Measurements from ENCODE around the gene ACAA1. TPM values are rescaled to one million over a fixed set of nuclear protein-coding genes. Genes with fewer than 3 reads are reported as not detected.

ACAA1 gene
- total and polyA plus RNA-seq, 10 of the 15 experiments (the other 5 are each of a cell fraction or from before 2014, with no cell fraction given) = 5.7 to 85.4 (median 60.6) TPM

DNA sequence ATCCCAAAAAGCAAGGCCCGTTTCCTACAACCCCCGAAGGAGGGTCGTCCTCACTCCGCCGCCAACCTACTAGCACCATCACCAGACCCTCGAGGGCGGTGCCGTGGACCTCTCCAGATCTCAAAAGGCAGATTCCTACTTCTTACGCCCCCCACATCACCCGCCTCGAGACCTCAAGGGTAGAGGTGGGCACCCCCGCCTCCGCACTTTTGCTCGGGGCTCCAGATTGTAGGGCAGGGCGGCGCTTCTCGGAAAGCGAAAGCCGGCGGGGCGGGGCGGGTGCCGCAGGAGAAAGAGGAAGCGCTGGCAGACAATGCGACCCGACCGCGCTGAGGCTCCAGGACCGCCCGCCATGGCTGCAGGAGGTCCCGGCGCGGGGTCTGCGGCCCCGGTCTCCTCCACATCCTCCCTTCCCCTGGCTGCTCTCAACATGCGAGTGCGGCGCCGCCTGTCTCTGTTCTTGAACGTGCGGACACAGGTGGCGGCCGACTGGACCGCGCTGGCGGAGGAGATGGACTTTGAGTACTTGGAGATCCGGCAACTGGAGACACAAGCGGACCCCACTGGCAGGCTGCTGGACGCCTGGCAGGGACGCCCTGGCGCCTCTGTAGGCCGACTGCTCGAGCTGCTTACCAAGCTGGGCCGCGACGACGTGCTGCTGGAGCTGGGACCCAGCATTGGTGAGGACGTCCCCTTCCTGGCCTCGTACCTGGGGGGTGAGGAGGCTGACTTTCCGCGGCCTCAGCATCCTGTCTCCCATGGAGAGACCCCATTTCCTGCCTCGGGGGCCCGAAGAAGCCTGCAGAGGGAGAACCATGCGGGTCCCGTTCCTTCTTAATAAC lies 1.6 kb upstream of the ACAA1 start, which contains the start of gene MYD88:
TSS of gene MYD88 (plus strand) at position 313 of the 842 bp plus-strand sequence. CDS start at position 353, 40 bp downstream.
- ChIA-PET POLR2A (interaction anchor here (1.0 to 8.8 kb wide), 9 partner anchors 10 to 208 kb away, joined by 3 to 146 read pairs (median 12); partner anchors contain the start of genes OXSR1 and XYLB), SMC1A (ENCODE audit: uncharacterized antibody, unreplicated experiment) (interaction anchor here (1.1 to 8.2 kb wide), 4 partner anchors 16 to 140 kb away, joined by 3 to 92 read pairs (median 54); partner anchors contain the start of gene OXSR1), CTCF (interaction anchor here (0.9 to 8.2 kb wide), 5 partner anchors 15 to 205 kb away, joined by 3 to 74 read pairs (median 3); partner anchors contain the start of gene OXSR1), RAD21 (ENCODE audit: unreplicated experiment) (interaction anchor here (5.0 kb wide), 1 partner anchor 26 kb away, joined by 62 read pairs; the partner anchor contains the start of gene OXSR1)
- FAIRE-seq (no peak), ATAC-seq (peak; percentile 74), DNase-seq (ENCODE audit: low read depth, low spot score) (no peak)
- in situ Hi-C loops (cut with MboI) = no loop called here
- Histone ChIP-seq H3K9me3 (replicated peaks; ENCODE audit: control insufficient read depth, insufficient read depth, low read length) (no peaks in the 10 kb centered on the region; the same call in 2 of the 3 replicates), H3K4me3 (peak within 1 kb of the TSS; percentile 98), H3K27ac (ENCODE audit: control insufficient read depth, insufficient read depth) (peak within 1 kb of the TSS; percentile 99), H3K9ac (ENCODE audit: control insufficient read depth, insufficient read depth, low read length) (peak within 1 kb of the TSS; percentile 94), H3K27me3 (replicated peaks in 1 of 2; ENCODE audit: control insufficient read depth in 2 of 2, insufficient read depth in 2 of 2, low read length in 1 of 2) (no peaks in the 10 kb centered on the region), H4K20me1 (ENCODE audit: control insufficient read depth, insufficient read depth) (no peaks in the 10 kb centered on the region), H3K36me3 (ENCODE audit: control insufficient read depth in 2 of 2, insufficient read depth in 2 of 2, low read length in 1 of 2) (peaks cover 0 to 15% of the 10 kb centered on the region in 2 experiments; a peak in 2 of 4 replicates), H2AFZ (ENCODE audit: control insufficient read depth, low read depth, low read length) (peak within 1 kb of the TSS; percentile 72), H3K4me2 (ENCODE audit: control insufficient read depth, insufficient read depth) (peak within 1 kb of the TSS; percentile 100), H3K4me1 (ENCODE audit: control insufficient read depth, insufficient read depth, low read length) (peaks cover 29% of the 10 kb centered on the region), H3K79me2 (ENCODE audit: control insufficient read depth, insufficient read depth, low read length) (peaks cover 65% of the 10 kb centered on the region)
- BruUV-seq (replicated peaks) = no TSS peak
- intact Hi-C loops (cut with micrococcal nuclease; ENCODE audit: unreplicated experiment) = loop anchor here (1.0 to 5.0 kb wide), 2 partner anchors 27 to 74 kb away; partner anchors contain the start of gene OXSR1
- under 1% methylated on average over 62 of the region's 65 CpGs for WGBS (ENCODE audit: insufficient coverage, insufficient replicate concordance, low lambda C conversion rate, missing lambda C conversion rate)
- TF ChIP-seq RELA (IDR thresholded peaks at IDR 0.05; ENCODE audit: borderline replicate concordance, partially characterized antibody) = peak; percentile 65
- peak; percentile 35; the same call in 1 of the 3 replicates for TF ChIP-seq POU2F2 (IDR thresholded peaks at IDR 0.05; ENCODE audit: borderline replicate concordance, low read depth, low read length)
- TF ChIP-seq MXI1 (IDR thresholded peaks at IDR 0.05; ENCODE audit: low read depth, low read length) = peak; percentile 54; the same call in 1 of the 2 replicates
- TF ChIP-seq FOXK2 (IDR thresholded peaks at IDR 0.05) = no peak
- TF ChIP-seq ZNF622 (IDR thresholded peaks at IDR 0.05) = no peak
- TF ChIP-seq NR2C2 (IDR thresholded peaks at IDR 0.05; ENCODE audit: borderline replicate concordance, control insufficient read depth, insufficient read length, low read depth) = no peak
- TF ChIP-seq GABPA (IDR thresholded peaks at IDR 0.05; ENCODE audit: low read depth) = no peak
- peak; percentile 76 for TF ChIP-seq IKZF1 (conservative IDR thresholded peaks at IDR 0.05)
- TF ChIP-seq TAF1 (IDR thresholded peaks at IDR 0.05; ENCODE audit: borderline replicate concordance, low read depth, low read length) = peak; percentile 44; the same call in 1 of the 2 replicates
- TF ChIP-seq EGR1 (IDR thresholded peaks at IDR 0.05; ENCODE audit: borderline replicate concordance in 1 of 2, low read depth in 2 of 2, low read length in 2 of 2) = peak in 1 of 2 experiments; percentile 87; a peak in 2 of 3 replicates
- TF ChIP-seq POLR2A (IDR thresholded peaks at IDR 0.05; ENCODE audit: low read depth, low read length) = peak; percentile 96
- TF ChIP-seq, protein P1, sequence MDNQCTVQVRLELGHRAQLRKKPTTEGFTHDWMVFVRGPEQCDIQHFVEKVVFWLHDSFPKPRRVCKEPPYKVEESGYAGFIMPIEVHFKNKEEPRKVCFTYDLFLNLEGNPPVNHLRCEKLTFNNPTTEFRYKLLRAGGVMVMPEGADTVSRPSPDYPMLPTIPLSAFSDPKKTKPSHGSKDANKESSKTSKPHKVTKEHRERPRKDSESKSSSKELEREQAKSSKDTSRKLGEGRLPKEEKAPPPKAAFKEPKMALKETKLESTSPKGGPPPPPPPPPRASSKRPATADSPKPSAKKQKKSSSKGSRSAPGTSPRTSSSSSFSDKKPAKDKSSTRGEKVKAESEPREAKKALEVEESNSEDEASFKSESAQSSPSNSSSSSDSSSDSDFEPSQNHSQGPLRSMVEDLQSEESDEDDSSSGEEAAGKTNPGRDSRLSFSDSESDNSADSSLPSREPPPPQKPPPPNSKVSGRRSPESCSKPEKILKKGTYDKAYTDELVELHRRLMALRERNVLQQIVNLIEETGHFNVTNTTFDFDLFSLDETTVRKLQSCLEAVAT (IDR thresholded peaks at IDR 0.05) = no peak; the same call in 1 of the 2 replicates
- TF ChIP-seq SREBF2 (IDR thresholded peaks at IDR 0.05; ENCODE audit: low read length) = no peak
- TF ChIP-seq EED (IDR thresholded peaks at IDR 0.05; ENCODE audit: low read depth) = peak; percentile 25; the same call in 1 of the 2 replicates
- TF ChIP-seq USF2 (IDR thresholded peaks at IDR 0.05; ENCODE audit: borderline replicate concordance, low read depth, low read length) = no peak
- TF ChIP-seq KDM1A (IDR thresholded peaks at IDR 0.05; ENCODE audit: borderline replicate concordance) = no peak
- TF ChIP-seq YY1 (IDR thresholded peaks at IDR 0.05; ENCODE audit: low read depth, low read length) = peak; percentile 88
- no peak for TF ChIP-seq FOXM1 (IDR thresholded peaks at IDR 0.05; ENCODE audit: low read depth, low read length)
- peak; percentile 12 for TF ChIP-seq SP1 (IDR thresholded peaks at IDR 0.05; ENCODE audit: low read depth, low read length)
- no peak for TF ChIP-seq SUPT20H (IDR thresholded peaks at IDR 0.05; ENCODE audit: borderline replicate concordance, control insufficient read depth, low read depth, low read length)

All from GM12878 (cell line).